A673 (cell line): Measurements from ENCODE around the gene FAM47E.

Source experiments
- EZH2 ChIP-seq: fragments of 200-600 bp; sonication (generic); IDR thresholded peaks from 2 replicates; pipeline ENCODE4 v1.6.1; 2017; ENCODE audit warnings: borderline replicate concordance, low read depth, mild to moderate bottlenecking, mixed read lengths, antibody characterized with exemption, low read length; ENCODE audit not compliant: poor library complexity, severe bottlenecking
- TF ChIP-seq, protein P1 (sequence below): fragments of 300-800, 200-600 bp; sonication (generic); conservative IDR thresholded peaks from 2 replicates; pipeline ENCODE4 v1.5.1; 2017; ENCODE audit warnings: low read depth, mild to moderate bottlenecking, antibody characterized with exemption, low read length, moderate library complexity, mixed read lengths

DNA sequence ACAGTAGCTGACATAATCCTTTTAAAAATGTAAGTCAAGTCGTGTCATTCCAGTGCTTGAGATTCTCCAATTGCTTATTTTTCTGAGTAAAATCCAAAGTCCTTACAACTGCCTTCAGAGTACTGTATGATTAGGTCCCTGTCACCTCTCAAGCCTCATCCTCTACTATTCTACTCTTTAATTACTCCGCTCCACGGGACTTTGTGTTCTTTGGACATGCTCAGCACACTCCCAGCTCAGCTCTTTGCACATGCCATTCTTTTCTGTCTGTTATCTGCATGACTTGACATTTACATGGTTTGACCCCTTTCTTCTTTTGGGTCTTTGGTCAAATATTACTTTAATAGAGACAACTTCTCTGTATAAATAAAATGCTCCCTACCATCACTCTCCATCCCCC lies 15.1 kb downstream of the FAM47E start:
- TF ChIP-seq EZH2 = no peak
- TF ChIP-seq, protein P1, sequence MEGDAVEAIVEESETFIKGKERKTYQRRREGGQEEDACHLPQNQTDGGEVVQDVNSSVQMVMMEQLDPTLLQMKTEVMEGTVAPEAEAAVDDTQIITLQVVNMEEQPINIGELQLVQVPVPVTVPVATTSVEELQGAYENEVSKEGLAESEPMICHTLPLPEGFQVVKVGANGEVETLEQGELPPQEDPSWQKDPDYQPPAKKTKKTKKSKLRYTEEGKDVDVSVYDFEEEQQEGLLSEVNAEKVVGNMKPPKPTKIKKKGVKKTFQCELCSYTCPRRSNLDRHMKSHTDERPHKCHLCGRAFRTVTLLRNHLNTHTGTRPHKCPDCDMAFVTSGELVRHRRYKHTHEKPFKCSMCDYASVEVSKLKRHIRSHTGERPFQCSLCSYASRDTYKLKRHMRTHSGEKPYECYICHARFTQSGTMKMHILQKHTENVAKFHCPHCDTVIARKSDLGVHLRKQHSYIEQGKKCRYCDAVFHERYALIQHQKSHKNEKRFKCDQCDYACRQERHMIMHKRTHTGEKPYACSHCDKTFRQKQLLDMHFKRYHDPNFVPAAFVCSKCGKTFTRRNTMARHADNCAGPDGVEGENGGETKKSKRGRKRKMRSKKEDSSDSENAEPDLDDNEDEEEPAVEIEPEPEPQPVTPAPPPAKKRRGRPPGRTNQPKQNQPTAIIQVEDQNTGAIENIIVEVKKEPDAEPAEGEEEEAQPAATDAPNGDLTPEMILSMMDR = no peak
